ENCODE measurements around the gene TBC1D5.

TBC1D5 gene

GRCh38 chr3:17333893-17334292 is 408.5 kb downstream of the TBC1D5 start:
- TF ChIP-seq ZFX (IDR thresholded peaks at IDR 0.05): no peak
- TF ChIP-seq, protein P1, sequence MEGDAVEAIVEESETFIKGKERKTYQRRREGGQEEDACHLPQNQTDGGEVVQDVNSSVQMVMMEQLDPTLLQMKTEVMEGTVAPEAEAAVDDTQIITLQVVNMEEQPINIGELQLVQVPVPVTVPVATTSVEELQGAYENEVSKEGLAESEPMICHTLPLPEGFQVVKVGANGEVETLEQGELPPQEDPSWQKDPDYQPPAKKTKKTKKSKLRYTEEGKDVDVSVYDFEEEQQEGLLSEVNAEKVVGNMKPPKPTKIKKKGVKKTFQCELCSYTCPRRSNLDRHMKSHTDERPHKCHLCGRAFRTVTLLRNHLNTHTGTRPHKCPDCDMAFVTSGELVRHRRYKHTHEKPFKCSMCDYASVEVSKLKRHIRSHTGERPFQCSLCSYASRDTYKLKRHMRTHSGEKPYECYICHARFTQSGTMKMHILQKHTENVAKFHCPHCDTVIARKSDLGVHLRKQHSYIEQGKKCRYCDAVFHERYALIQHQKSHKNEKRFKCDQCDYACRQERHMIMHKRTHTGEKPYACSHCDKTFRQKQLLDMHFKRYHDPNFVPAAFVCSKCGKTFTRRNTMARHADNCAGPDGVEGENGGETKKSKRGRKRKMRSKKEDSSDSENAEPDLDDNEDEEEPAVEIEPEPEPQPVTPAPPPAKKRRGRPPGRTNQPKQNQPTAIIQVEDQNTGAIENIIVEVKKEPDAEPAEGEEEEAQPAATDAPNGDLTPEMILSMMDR (conservative IDR thresholded peaks at IDR 0.05): no peak
- H3K27ac ChIP-seq: no peak overlapping the region

DNA sequence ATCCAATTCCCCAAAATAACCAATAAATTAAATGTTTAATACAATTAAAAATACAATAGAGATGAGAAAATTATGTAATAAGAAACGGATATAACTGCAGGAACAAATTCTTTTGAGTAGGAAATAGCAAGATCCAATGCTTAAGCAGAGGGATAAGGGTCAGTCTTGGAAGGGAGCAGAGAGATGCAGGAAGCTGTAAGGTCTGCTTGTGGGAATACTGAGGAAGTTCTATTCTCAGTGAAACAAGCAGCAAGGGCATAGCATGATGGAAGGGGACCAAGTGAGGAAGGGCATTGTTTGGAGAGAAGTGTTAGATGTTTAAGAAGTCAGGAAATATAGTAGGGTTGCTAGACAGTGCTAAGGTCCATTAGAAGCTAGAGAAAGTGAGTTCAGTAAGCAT is 409.0 kb downstream of the TBC1D5 start:
- TF ChIP-seq ZFX (IDR thresholded peaks at IDR 0.05): no peak
- TF ChIP-seq, protein P1 (conservative IDR thresholded peaks at IDR 0.05): no peak
- H3K27ac ChIP-seq: no peak overlapping the region

DNA sequence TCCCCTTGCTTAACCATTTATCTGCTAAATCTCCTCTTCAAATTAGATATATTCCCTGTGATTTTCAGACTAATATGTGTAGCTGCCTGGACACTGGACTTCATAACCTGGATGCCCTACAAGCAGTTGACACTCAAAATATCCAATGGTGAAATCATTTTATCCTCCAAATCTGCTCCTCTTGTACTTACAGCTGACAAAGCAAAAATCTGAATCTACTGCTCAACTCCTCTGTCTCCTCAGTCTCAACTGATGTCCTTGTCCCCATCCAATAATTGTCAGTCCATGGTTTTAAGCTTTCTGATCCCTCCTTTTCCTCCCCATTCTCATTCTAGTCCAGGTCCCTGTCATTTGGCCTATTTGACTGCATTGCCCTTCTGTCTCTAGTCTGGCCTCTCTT is 411.8 kb downstream of the TBC1D5 start:
- H3K27ac ChIP-seq: no peak overlapping the region
- TF ChIP-seq, protein P1 (conservative IDR thresholded peaks at IDR 0.05): no peak
- TF ChIP-seq ZFX (IDR thresholded peaks at IDR 0.05): no peak

GRCh38 chr3:17329927-17330326 is 412.5 kb downstream of the TBC1D5 start:
- H3K27ac ChIP-seq: no peak overlapping the region
- TF ChIP-seq, protein P1 (conservative IDR thresholded peaks at IDR 0.05): no peak
- no peak for TF ChIP-seq ZFX (IDR thresholded peaks at IDR 0.05)

DNA sequence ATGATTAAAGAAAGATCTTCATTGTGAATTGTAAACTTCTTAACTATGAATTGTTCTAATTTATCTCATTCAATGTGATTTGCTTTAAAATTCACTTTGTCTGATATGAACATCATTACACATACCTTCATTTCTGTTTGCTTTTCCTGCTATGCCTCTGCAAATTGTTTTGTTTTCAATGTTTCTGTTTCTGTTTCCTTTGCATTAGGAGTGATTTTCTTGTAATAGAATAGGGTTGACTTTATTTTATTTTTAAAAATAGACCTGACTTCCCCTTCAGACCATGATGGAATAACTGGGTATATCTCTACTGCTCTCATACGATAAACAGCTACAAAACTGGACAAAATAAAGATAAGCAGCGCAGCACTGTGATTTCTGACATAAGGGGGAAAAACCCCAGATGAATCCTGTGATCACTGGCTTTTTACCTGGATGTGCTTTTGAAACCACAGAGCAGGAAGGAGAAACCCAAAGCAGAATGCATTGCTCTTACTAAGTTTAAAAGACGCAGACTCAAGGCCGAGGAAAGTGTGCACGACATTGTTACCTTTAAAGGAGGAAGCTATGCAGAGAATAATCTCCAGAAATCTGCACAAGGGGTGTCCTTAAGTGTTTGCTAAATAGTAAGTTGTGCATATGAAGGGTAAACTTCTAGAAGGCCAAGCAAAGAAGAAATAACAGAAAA is 420.2 kb downstream of the TBC1D5 start:
- no peak overlapping the region for H3K27ac ChIP-seq
- TF ChIP-seq, protein P1 (conservative IDR thresholded peaks at IDR 0.05): no peak
- TF ChIP-seq ZFX (IDR thresholded peaks at IDR 0.05): no peak

DNA sequence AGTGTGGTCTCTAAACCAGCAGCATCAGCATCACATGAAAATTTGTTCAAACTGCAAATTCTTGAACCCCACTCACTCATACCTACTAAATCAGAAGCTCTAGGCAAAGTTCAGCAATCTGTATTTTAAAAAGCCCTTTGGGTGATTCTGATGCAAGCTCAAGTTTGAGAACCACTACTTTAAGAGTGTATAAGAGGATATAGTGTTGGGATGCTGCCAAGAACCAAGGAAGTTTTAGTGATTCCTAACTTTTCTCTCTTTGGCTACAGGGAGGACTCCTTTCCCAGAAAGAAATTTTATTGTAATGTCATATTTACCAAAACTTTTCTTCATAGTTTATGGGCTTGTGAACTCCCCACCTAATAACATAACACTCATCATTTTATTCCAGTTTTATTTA is 422.2 kb downstream of the TBC1D5 start:
- TF ChIP-seq ZFX (IDR thresholded peaks at IDR 0.05): no peak
- TF ChIP-seq, protein P1 (conservative IDR thresholded peaks at IDR 0.05): no peak
- no peak overlapping the region for H3K27ac ChIP-seq

GRCh38 chr3:17315897-17316296 is 426.5 kb downstream of the TBC1D5 start:
- TF ChIP-seq, protein P1 (conservative IDR thresholded peaks at IDR 0.05): no peak
- no peak overlapping the region for H3K27ac ChIP-seq
